Lower lobe of right lung (tissue), 2 donors: ENCODE data around the gene IL1RL1. TPM values are rescaled to one million over a fixed set of nuclear protein-coding genes. Genes with fewer than 3 reads are reported as not detected.
"Not testable (repeated sequence)": the region's sequence is repeated elsewhere in the genome, so short reads cannot be mapped to it uniquely, and the experiment has no call there.

ENCODE experiments used
- ATAC-seq, 2 donors: fragments of 200-7000 bp; cut with Tn5 transposase; one replicate each; pipeline ENCODE4 v1.9.1; 2020 to 2022; ENCODE audit warnings: mild to moderate bottlenecking in 2 of 2, moderate library complexity in 2 of 2
- DNase-seq: peaks from one replicate; pipeline ENCODE4 v3.0.0-alpha.2; 2020
- H3K27ac ChIP-seq: fragments of 200-600 bp; one replicate; pipeline ENCODE4 v1.8.0; 2022
- H3K27me3 ChIP-seq: fragments of 200-600 bp; one replicate; pipeline ENCODE4 v1.8.0; 2022; ENCODE audit warnings: low read depth
- H3K36me3 ChIP-seq: fragments of 200-600 bp; one replicate; pipeline ENCODE4 v1.8.0; 2022; ENCODE audit warnings: mild to moderate bottlenecking
- H3K4me1 ChIP-seq: fragments of 200-600 bp; one replicate; pipeline ENCODE4 v1.8.0; 2022
- H3K4me3 ChIP-seq: fragments of 200-600 bp; one replicate; pipeline ENCODE4 v1.8.0; 2022; ENCODE audit warnings: mild to moderate bottlenecking
- H3K9me3 ChIP-seq: fragments of 200-600 bp; one replicate; pipeline ENCODE4 v1.8.0; 2022
- CTCF ChIP-seq: fragments of 200-600 bp; IDR thresholded peaks from one replicate; pipeline ENCODE4 v1.8.0; 2022; ENCODE audit warnings: antibody characterized with exemption, mild to moderate bottlenecking
- intact Hi-C: fragments of 100-400 bp; cut with DNase I; formaldehyde crosslinking; loops from one replicate; pipeline ENCODE4 v1.11.0; 2022
- total RNA-seq: library from RNA; stranded (reverse); fragmentation: NEBNext Ultra II Directional; extraction: Animal tissue kit (Norgen Biotek cat#: 25700); gene quantifications from one replicate; pipeline ENCODE4 v1.2.1, GENCODE V29; 2021
- donor health status: DM: no; HTN: yes; CAD: no; lungs with severe emphysema.

The IL1RL1 gene
- total RNA-seq, 1 donor from 2014 or later: 69.6 TPM

GRCh38 chr2:102318437-102318836 is 7.1 kb downstream of the IL1RL1 start:
- intact Hi-C loops: no loop called here
- Histone ChIP-seq H3K4me1 (no peaks in the 10 kb centered on the region), H3K27ac (no peak overlapping the region), H3K9me3 (no peaks in the 10 kb centered on the region), H3K36me3 (no peaks in the 10 kb centered on the region), H3K27me3 (no peaks in the 10 kb centered on the region), H3K4me3 (no peak overlapping the region)
- DNase-seq: no peak
- no peak for TF ChIP-seq CTCF
- no peak for ATAC-seq

GRCh38 chr2:102321941-102322719 is 10.8 kb downstream of the IL1RL1 start:
- DNase-seq: no peak
- intact Hi-C loops: no loop called here
- Histone ChIP-seq H3K4me3 (no peak overlapping the region), H3K27ac (no peak overlapping the region), H3K4me1 (no peaks in the 10 kb centered on the region), H3K36me3 (no peaks in the 10 kb centered on the region), H3K27me3 (no peaks in the 10 kb centered on the region), H3K9me3 (no peaks in the 10 kb centered on the region)
- no peak for ATAC-seq
- no peak for TF ChIP-seq CTCF

- H3K27me3 ChIP-seq, H3K4me1 ChIP-seq, ATAC-seq, H3K9me3 ChIP-seq, H3K4me3 ChIP-seq, intact Hi-C loops, H3K27ac ChIP-seq, H3K36me3 ChIP-seq, DNase-seq: not testable (repeated sequence)
These were observed 13.6 kb downstream of the IL1RL1 start for GRCh38 chr2:102324914-102325313.

- no peaks in the 10 kb centered on the region for H3K36me3 ChIP-seq
- ATAC-seq: no peak
- H3K4me1 ChIP-seq: no peaks in the 10 kb centered on the region
- intact Hi-C loops: no loop called here
- no peak overlapping the region for H3K27ac ChIP-seq
- H3K27me3 ChIP-seq: no peaks in the 10 kb centered on the region
- DNase-seq: no peak
- no peak overlapping the region for H3K4me3 ChIP-seq
- H3K9me3 ChIP-seq: no peaks in the 10 kb centered on the region
- no peak for TF ChIP-seq CTCF
These were observed 20.1 kb downstream of the IL1RL1 start for GRCh38 chr2:102331311-102331980.

- Histone ChIP-seq H3K4me1 (no peaks in the 10 kb centered on the region), H3K4me3 (no peak overlapping the region), H3K9me3 (no peaks in the 10 kb centered on the region), H3K27me3 (no peaks in the 10 kb centered on the region), H3K27ac (no peak overlapping the region), H3K36me3 (no peaks in the 10 kb centered on the region)
- TF ChIP-seq CTCF: no peak
- intact Hi-C loops: no loop called here
- no peak for DNase-seq
- ATAC-seq: no peak
These were observed 23.1 kb downstream of the IL1RL1 start for GRCh38 chr2:102334486-102334885.

GRCh38 chr2:102335871-102336366 is 24.6 kb downstream of the IL1RL1 start:
- no peak overlapping the region for H3K27ac ChIP-seq
- no peak overlapping the region for H3K4me3 ChIP-seq
- H3K27me3 ChIP-seq: no peaks in the 10 kb centered on the region
- H3K36me3 ChIP-seq: no peaks in the 10 kb centered on the region
- DNase-seq (no peak), ATAC-seq (peak in 1 of 2 donors; percentile 17)
- no peak for TF ChIP-seq CTCF
- intact Hi-C loops: no loop called here
- no peaks in the 10 kb centered on the region for H3K4me1 ChIP-seq
- H3K9me3 ChIP-seq: no peaks in the 10 kb centered on the region
